Heart left ventricle (tissue), 13 donors: ENCODE measurements around the gene WDFY3.

Experiments used
- CTCF ChIP-seq, 12 donors: fragments of 200-600 bp; sonication (generic) in 4 of 12; IDR thresholded peaks; one replicate each; pipeline versions ENCODE4 v1.5.0 to v1.8.0; 2018 to 2022; ENCODE audit warnings: antibody characterized with exemption in 12 of 12, mild to moderate bottlenecking in 5 of 12
- POLR2A ChIP-seq, 2 donors: fragments of 450-650 bp; IDR thresholded peaks; one replicate each; pipeline ENCODE4 v1.6.1; 2017; ENCODE audit warnings: antibody characterized with exemption in 2 of 2, mild to moderate bottlenecking in 2 of 2, moderate library complexity in 2 of 2
- donor health status: ischemic (EF 13 %, LVEDD 7.1; RV severe dilation, severe dysfunction).
- donor health status: DM: no; HTN: yes; CAD: no.
- donor health status: DM: no; HTN: no; CAD: no.
- donor health status: ischemic (EF 25% LVEDD 6.9; RV normal size, moderate dysfunction).
- donor health status: ischemic (EF 25% LVEDD 5.7; RV mildly dilated, moderate dysfunction).
- donor health status: ischemic (EF 35%, LVEDD 5.7; RV mildly dilated, moderate dysfunction).
- donor health status: nonischemic (EF 11% LVEDD 7.7; RV severe dilation, severe dysfunction).
- donor health status: DM: yes; HTN: yes; CAD: no.
- donor health status: PGD.
- donor health status: ischemic (EF 29% LVEDD 5.4; RV normal size, mild dysfunction).
- donor health status: nonischemic (EF 23%, LVEDD 6.1; RV moderate dilation, normal function).

GRCh38 chr4:84924434-84924833 lies 42.1 kb downstream of the WDFY3 start:
- TF ChIP-seq POLR2A (IDR thresholded peaks at IDR 0.05): no peak
- TF ChIP-seq CTCF (IDR thresholded peaks at IDR 0.05): no peak
